AG04449 (cell line): ENCODE measurements around the gene LIMS3.
"Not testable (repeated sequence)": the region's sequence is repeated elsewhere in the genome, so short reads cannot be mapped to it uniquely, and the experiment has no call there.

Experiments
- CTCF ChIA-PET: fragments of 350-600 bp; formaldehyde crosslinking; extraction: SDS; loops from one replicate; lab custom pipeline; 2021; ENCODE audit warnings: antibody characterized with exemption; lab: Yijun Ruan, JAX
- POLR2A ChIA-PET: fragments of 400-600, 350-600 bp; formaldehyde crosslinking; extraction: SDS; loops from one replicate; lab custom pipeline; 2020; ENCODE audit warnings: antibody characterized with exemption, inconsistent platforms; lab: Yijun Ruan, JAX
- DNase-seq: peaks from one replicate; pipeline ENCODE4 v3.0.0-alpha.2; 2010; ENCODE audit warnings: low read depth, low spot score
- H3K4me3 ChIP-seq: 2 replicates; pipeline ENCODE4 v1.5.1; 2011; ENCODE audit warnings: low read depth, mild to moderate bottlenecking, control low read depth, low read length

The LIMS3 gene

GRCh38 chr2:109898462-109899336, at the start of gene LIMS3:
Gene LIMS3, plus strand, starts transcription at chr2:109898688. Its CDS starts 41 bp downstream, at chr2:109898729.
- POLR2A ChIA-PET, CTCF ChIA-PET, DNase-seq, H3K4me3 ChIP-seq: not testable (repeated sequence)

- POLR2A ChIA-PET, CTCF ChIA-PET, H3K4me3 ChIP-seq, DNase-seq: not testable (repeated sequence)
These were observed 27.2 kb upstream of the LIMS3 start for GRCh38 chr2:109871129-109871751.

- POLR2A ChIA-PET, DNase-seq, CTCF ChIA-PET, H3K4me3 ChIP-seq: not testable (repeated sequence)
These were observed 21.9 kb upstream of the LIMS3 start for GRCh38 chr2:109876625-109877024.

GRCh38 chr2:109882112-109882511, 16.4 kb upstream of the LIMS3 start:
- DNase-seq, CTCF ChIA-PET, POLR2A ChIA-PET, H3K4me3 ChIP-seq: not testable (repeated sequence)

GRCh38 chr2:109888414-109888813, 10.1 kb upstream of the LIMS3 start:
- POLR2A ChIA-PET, CTCF ChIA-PET, H3K4me3 ChIP-seq, DNase-seq: not testable (repeated sequence)

- H3K4me3 ChIP-seq, DNase-seq, POLR2A ChIA-PET, CTCF ChIA-PET: not testable (repeated sequence)
These were observed 8.6 kb upstream of the LIMS3 start for GRCh38 chr2:109889909-109890308.

GRCh38 chr2:109891024-109891423, 7.5 kb upstream of the LIMS3 start:
- DNase-seq, CTCF ChIA-PET, H3K4me3 ChIP-seq, POLR2A ChIA-PET: not testable (repeated sequence)

- DNase-seq, CTCF ChIA-PET: not testable (repeated sequence)
These were observed 4.8 kb upstream of the LIMS3 start for GRCh38 chr2:109893736-109894135.

GRCh38 chr2:109894141-109894540, 4.3 kb upstream of the LIMS3 start:
- DNase-seq, H3K4me3 ChIP-seq, CTCF ChIA-PET, POLR2A ChIA-PET: not testable (repeated sequence)

More at GRCh38 chr2:109893736-109894135, 4.8 kb upstream of the LIMS3 start:
- H3K4me3 ChIP-seq, POLR2A ChIA-PET: not testable (repeated sequence)

- DNase-seq, H3K4me3 ChIP-seq, CTCF ChIA-PET, POLR2A ChIA-PET: not testable (repeated sequence)
These were observed 3.2 kb upstream of the LIMS3 start for GRCh38 chr2:109895090-109895869.

GRCh38 chr2:109896212-109896611, 2.3 kb upstream of the LIMS3 start:
- CTCF ChIA-PET, POLR2A ChIA-PET, DNase-seq, H3K4me3 ChIP-seq: not testable (repeated sequence)

- POLR2A ChIA-PET, CTCF ChIA-PET: not testable (repeated sequence)
These were observed 573 bp upstream of the LIMS3 start for GRCh38 chr2:109897769-109898461.

GRCh38 chr2:109905796-109906195, 7.3 kb downstream of the LIMS3 start:
- CTCF ChIA-PET, DNase-seq, H3K4me3 ChIP-seq, POLR2A ChIA-PET: not testable (repeated sequence)

More at GRCh38 chr2:109897769-109898461, 573 bp upstream of the LIMS3 start:
- DNase-seq, H3K4me3 ChIP-seq: not testable (repeated sequence)

GRCh38 chr2:109908626-109909025, 10.1 kb downstream of the LIMS3 start:
- CTCF ChIA-PET, POLR2A ChIA-PET, H3K4me3 ChIP-seq, DNase-seq: not testable (repeated sequence)

- POLR2A ChIA-PET, DNase-seq, CTCF ChIA-PET, H3K4me3 ChIP-seq: not testable (repeated sequence)
These were observed 12.3 kb downstream of the LIMS3 start for GRCh38 chr2:109910789-109911188.

- POLR2A ChIA-PET, CTCF ChIA-PET, H3K4me3 ChIP-seq, DNase-seq: not testable (repeated sequence)
These were observed 15.4 kb downstream of the LIMS3 start for GRCh38 chr2:109913911-109914310.
